Measurements from ENCODE around the gene RUNX1. TPM values are rescaled to one million over a fixed set of nuclear protein-coding genes. Genes with fewer than 3 reads are reported as not detected.

The RUNX1 gene
- total RNA-seq, 1 donor from 2014 or later = 92.1 TPM

- no peak for TF ChIP-seq CTCF (IDR thresholded peaks at IDR 0.05)
- Mint-ChIP-seq H3K27ac (no peak overlapping the region), H3K9me3 (peaks cover 3% of the 10 kb centered on the region), H3K4me3 (no peak overlapping the region), H3K27me3 (no peaks in the 10 kb centered on the region), H3K4me1 (peaks cover 35% of the 10 kb centered on the region), H3K36me3 (ENCODE audit: low read depth) (peaks cover 50% of the 10 kb centered on the region)
- intact Hi-C loops (cut with micrococcal nuclease) = no loop called here
- CTCF ChIA-PET = no interaction called here
- POLR2A ChIA-PET = interaction anchor here (0.6 kb wide), 1 partner anchor 80 kb away, joined by 4 read pairs; no protein-coding TSS in a partner anchor
- ATAC-seq (ENCODE audit: low read depth) (no peak), DNase-seq (no peak)
Observed at GRCh38 chr21:34962586-34963222, 86.4 kb downstream of the RUNX1 start.

GRCh38 chr21:34962136-34962535 lies 87.0 kb downstream of the RUNX1 start:
- H3K27ac Mint-ChIP-seq = no peak overlapping the region

GRCh38 chr21:34960687-34961086 lies 88.4 kb downstream of the RUNX1 start:
- no peak for ATAC-seq (ENCODE audit: low read depth)
- POLR2A ChIA-PET = interaction anchor here (0.6 kb wide), 2 partner anchors 56 to 266 kb away, joined by 3 to 4 read pairs; no protein-coding TSS in a partner anchor
- Mint-ChIP-seq H3K27me3 (no peaks in the 10 kb centered on the region), H3K27ac (no peak overlapping the region), H3K36me3 (ENCODE audit: low read depth) (peaks cover 52% of the 10 kb centered on the region), H3K4me3 (no peak overlapping the region), H3K4me1 (peaks cover 31% of the 10 kb centered on the region), H3K9me3 (peaks cover 3% of the 10 kb centered on the region)
- DNase-seq = no peak
- TF ChIP-seq CTCF (IDR thresholded peaks at IDR 0.05) = no peak
- intact Hi-C loops (cut with micrococcal nuclease) = no loop called here
- CTCF ChIA-PET = no interaction called here

More at GRCh38 chr21:34962136-34962535, 87.0 kb downstream of the RUNX1 start:
- POLR2A ChIA-PET = interaction anchor here (0.6 kb wide), 1 partner anchor 79 kb away, joined by 4 read pairs; no protein-coding TSS in a partner anchor
- no peak for TF ChIP-seq CTCF (IDR thresholded peaks at IDR 0.05)
- intact Hi-C loops (cut with micrococcal nuclease) = no loop called here
- CTCF ChIA-PET = no interaction called here
- Mint-ChIP-seq H3K9me3 (peaks cover 3% of the 10 kb centered on the region), H3K4me1 (peaks cover 31% of the 10 kb centered on the region), H3K4me3 (no peak overlapping the region), H3K27me3 (no peaks in the 10 kb centered on the region), H3K36me3 (ENCODE audit: low read depth) (peaks cover 47% of the 10 kb centered on the region)
- ATAC-seq (ENCODE audit: low read depth) (no peak), DNase-seq (no peak)

GRCh38 chr21:34959607-34960006 lies 89.5 kb downstream of the RUNX1 start:
- POLR2A ChIA-PET = interaction anchor here (0.7 kb wide), 1 partner anchor 23 kb away, joined by 5 read pairs; no protein-coding TSS in a partner anchor
- no peaks in the 10 kb centered on the region for H3K27me3 Mint-ChIP-seq
- H3K36me3 Mint-ChIP-seq (ENCODE audit: low read depth) = peaks cover 50% of the 10 kb centered on the region
- CTCF ChIA-PET = no interaction called here
- TF ChIP-seq CTCF (IDR thresholded peaks at IDR 0.05) = no peak
- H3K4me3 Mint-ChIP-seq = no peak overlapping the region
- H3K9me3 Mint-ChIP-seq = peaks cover 3% of the 10 kb centered on the region
- DNase-seq (no peak), ATAC-seq (ENCODE audit: low read depth) (no peak)
- no peak overlapping the region for H3K27ac Mint-ChIP-seq
- intact Hi-C loops (cut with micrococcal nuclease) = no loop called here
- H3K4me1 Mint-ChIP-seq = peaks cover 22% of the 10 kb centered on the region

GRCh38 chr21:34958040-34958439 lies 91.1 kb downstream of the RUNX1 start:
- Mint-ChIP-seq H3K9me3 (peaks cover 3% of the 10 kb centered on the region), H3K4me1 (peaks cover 18% of the 10 kb centered on the region), H3K4me3 (no peak overlapping the region), H3K27me3 (no peaks in the 10 kb centered on the region), H3K36me3 (ENCODE audit: low read depth) (peaks cover 40% of the 10 kb centered on the region), H3K27ac (no peak overlapping the region)
- ATAC-seq (ENCODE audit: low read depth) (no peak), DNase-seq (no peak)
- CTCF ChIA-PET = no interaction called here
- TF ChIP-seq CTCF (IDR thresholded peaks at IDR 0.05) = no peak
- intact Hi-C loops (cut with micrococcal nuclease) = no loop called here
- POLR2A ChIA-PET = no interaction called here

Data from activated B cell treated with CpG ODN at 0.5 μM for 24 hours (primary cell).